Measurements from ENCODE around the gene LANCL2. TPM values are rescaled to one million over a fixed set of nuclear protein-coding genes. Genes with fewer than 3 reads are reported as not detected.

LANCL2 gene
- total RNA-seq, 1 donor from 2014 or later, result 14.7 TPM

DNA sequence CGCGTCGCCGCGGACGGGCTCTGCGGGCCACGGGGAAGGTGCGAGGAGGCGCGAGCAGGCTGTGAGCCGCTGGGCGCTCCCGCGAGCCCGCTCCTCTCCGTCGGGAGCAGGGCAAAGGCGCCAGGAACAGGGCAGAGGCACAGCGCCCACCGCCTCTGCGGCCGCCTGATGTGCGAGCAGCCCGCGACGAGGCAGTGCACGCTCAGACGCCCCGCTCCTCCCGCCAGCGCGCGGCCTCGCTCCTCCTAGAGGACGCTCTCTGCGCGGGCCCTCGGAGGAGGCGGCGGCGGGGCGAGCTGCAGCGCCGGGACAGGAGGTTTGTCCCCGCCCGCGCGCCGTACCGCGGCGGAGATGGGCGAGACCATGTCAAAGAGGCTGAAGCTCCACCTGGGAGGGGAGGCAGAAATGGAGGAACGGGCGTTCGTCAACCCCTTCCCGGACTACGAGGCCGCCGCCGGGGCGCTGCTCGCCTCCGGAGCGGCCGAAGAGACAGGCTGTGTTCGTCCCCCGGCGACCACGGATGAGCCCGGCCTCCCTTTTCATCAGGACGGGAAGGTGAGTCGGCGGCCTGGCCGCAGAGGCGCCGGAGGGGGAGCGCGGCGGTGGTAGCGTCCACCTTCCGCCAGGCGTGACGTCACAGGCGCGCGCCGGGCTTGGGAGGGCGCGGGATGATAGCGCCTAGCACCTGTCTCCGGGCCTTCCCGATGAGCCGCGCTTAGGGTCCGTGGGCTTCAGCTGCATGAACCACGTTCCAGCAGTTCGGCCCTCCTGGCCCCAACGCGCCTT lies 731 bp downstream of the LANCL2 start:
- no peaks in the 10 kb centered on the region for H3K27me3 ChIP-seq (ENCODE audit: control insufficient read depth, insufficient read depth, low read length)
- TF ChIP-seq, protein P1, sequence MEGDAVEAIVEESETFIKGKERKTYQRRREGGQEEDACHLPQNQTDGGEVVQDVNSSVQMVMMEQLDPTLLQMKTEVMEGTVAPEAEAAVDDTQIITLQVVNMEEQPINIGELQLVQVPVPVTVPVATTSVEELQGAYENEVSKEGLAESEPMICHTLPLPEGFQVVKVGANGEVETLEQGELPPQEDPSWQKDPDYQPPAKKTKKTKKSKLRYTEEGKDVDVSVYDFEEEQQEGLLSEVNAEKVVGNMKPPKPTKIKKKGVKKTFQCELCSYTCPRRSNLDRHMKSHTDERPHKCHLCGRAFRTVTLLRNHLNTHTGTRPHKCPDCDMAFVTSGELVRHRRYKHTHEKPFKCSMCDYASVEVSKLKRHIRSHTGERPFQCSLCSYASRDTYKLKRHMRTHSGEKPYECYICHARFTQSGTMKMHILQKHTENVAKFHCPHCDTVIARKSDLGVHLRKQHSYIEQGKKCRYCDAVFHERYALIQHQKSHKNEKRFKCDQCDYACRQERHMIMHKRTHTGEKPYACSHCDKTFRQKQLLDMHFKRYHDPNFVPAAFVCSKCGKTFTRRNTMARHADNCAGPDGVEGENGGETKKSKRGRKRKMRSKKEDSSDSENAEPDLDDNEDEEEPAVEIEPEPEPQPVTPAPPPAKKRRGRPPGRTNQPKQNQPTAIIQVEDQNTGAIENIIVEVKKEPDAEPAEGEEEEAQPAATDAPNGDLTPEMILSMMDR (IDR thresholded peaks at IDR 0.05; ENCODE audit: insufficient read depth, low read length, severe bottlenecking), result peak; percentile 38
- FAIRE-seq, result no peak
- peak overlapping the region; percentile 83 for H3K4me3 ChIP-seq (ENCODE audit: low read depth, low read length)
- no peaks in the 10 kb centered on the region for H3K36me3 ChIP-seq (ENCODE audit: control insufficient read depth, insufficient read depth, low read length)
- DNase-seq (ENCODE audit: low read depth), result peak; percentile 81

- no peak for DNase-seq (ENCODE audit: low read depth)
- FAIRE-seq, result no peak
These were observed 1.4 kb downstream of the LANCL2 start for GRCh38 chr7:55366461-55367070.

DNA sequence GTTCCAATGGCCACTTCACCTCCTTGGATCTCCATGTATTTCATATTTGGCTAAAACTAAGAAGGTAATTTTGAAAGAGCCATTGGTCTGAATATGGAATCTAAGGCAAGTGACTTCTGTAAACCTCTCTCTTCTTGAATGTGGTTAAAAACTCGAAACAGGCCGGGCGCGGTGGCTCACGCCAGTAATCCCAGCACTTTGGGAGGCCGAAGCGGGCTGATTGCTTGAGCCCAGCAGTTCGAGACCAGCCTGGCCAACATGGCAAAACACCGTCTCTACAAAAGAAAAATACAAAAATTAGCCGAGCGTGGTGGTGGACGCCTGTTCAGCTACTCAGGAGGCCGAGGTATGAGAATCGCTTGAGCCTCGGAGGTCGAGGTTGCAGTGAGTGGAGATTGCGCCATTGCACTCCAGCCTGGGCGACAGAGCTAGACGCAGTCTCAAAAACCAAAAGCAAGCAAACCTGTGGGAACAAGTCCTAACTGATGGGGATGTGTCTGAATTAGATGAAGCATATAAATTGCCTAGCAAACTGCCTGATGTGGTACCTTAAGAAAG lies 2.2 kb downstream of the LANCL2 start:
- H3K36me3 ChIP-seq (ENCODE audit: control insufficient read depth, insufficient read depth, low read length), result no peaks in the 10 kb centered on the region
- no peaks in the 10 kb centered on the region for H3K27me3 ChIP-seq (ENCODE audit: control insufficient read depth, insufficient read depth, low read length)
- FAIRE-seq (no peak), DNase-seq (ENCODE audit: low read depth) (no peak)
- H3K4me3 ChIP-seq (ENCODE audit: low read depth, low read length), result peak overlapping the region; percentile 83
- TF ChIP-seq, protein P1 (IDR thresholded peaks at IDR 0.05; ENCODE audit: insufficient read depth, low read length, severe bottlenecking), result no peak

More at GRCh38 chr7:55366461-55367070, 1.4 kb downstream of the LANCL2 start:
- H3K4me3 ChIP-seq (ENCODE audit: low read depth, low read length), result peak overlapping the region; percentile 83
- no peaks in the 10 kb centered on the region for H3K36me3 ChIP-seq (ENCODE audit: control insufficient read depth, insufficient read depth, low read length)
- no peaks in the 10 kb centered on the region for H3K27me3 ChIP-seq (ENCODE audit: control insufficient read depth, insufficient read depth, low read length)
- TF ChIP-seq, protein P1 (IDR thresholded peaks at IDR 0.05; ENCODE audit: insufficient read depth, low read length, severe bottlenecking), result no peak

GRCh38 chr7:55369427-55370400 lies 4.6 kb downstream of the LANCL2 start:
- Histone ChIP-seq H3K27me3 (ENCODE audit: control insufficient read depth, insufficient read depth, low read length) (no peaks in the 10 kb centered on the region), H3K4me3 (ENCODE audit: low read depth, low read length) (no peak overlapping the region), H3K36me3 (ENCODE audit: control insufficient read depth, insufficient read depth, low read length) (no peaks in the 10 kb centered on the region)
- FAIRE-seq (no peak), DNase-seq (ENCODE audit: low read depth) (peak; percentile 22)
- TF ChIP-seq, protein P1 (IDR thresholded peaks at IDR 0.05; ENCODE audit: insufficient read depth, low read length, severe bottlenecking), result no peak

- DNase-seq (ENCODE audit: low read depth) (no peak), FAIRE-seq (no peak)
- no peaks in the 10 kb centered on the region for H3K36me3 ChIP-seq (ENCODE audit: control insufficient read depth, insufficient read depth, low read length)
- TF ChIP-seq, protein P1 (IDR thresholded peaks at IDR 0.05; ENCODE audit: insufficient read depth, low read length, severe bottlenecking), result no peak
- no peak overlapping the region for H3K4me3 ChIP-seq (ENCODE audit: low read depth, low read length)
- no peaks in the 10 kb centered on the region for H3K27me3 ChIP-seq (ENCODE audit: control insufficient read depth, insufficient read depth, low read length)
These were observed 9.1 kb downstream of the LANCL2 start for GRCh38 chr7:55374213-55374612.
